Measurements from ENCODE around the gene CYTH1.

Gene CYTH1

DNA sequence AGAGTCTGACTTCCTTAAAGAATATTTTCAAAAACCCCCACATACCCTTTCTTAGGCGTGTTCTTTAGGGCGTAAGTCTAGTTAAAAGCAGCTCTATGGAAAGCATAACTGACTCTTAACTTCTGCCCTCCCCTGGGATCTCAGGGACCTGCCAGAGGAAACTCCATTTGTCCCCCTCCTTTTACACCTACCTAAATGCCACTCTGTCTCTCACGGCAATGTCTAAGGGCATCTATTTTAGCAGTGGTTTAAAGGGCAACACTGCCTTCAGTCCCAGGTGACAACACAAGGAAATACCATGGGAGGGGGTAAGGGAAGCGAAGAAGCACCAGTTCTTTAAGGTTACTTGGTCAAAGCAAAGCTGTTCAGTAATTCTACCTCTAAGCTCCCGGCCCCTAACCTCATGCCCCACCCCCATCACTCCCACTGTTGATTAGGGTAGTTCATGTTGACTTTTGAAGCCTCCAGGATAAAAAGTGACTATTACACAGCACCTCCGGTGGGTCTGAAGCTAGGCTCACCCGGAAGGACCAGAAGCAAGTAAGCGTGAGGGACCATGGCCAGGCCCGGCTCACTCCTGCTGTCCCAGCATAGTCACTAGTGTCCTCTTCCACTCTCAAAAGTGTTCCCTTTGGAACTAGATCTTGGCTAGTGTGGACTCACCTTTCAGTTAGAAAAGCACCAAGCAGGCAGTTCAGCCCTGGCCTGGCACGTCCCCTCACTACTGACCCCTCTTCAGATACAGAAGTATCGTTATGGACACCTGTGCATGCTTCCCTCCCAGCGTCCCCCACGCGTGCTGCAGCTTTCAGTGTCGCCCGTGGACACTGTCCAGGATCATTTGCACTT is 47.1 kb downstream of the CYTH1 start:
- Histone ChIP-seq H3K36me3 (no peaks in the 10 kb centered on the region; the same call in 1 of the 2 replicates), H3K27ac (peak overlapping the region; percentile 24)
- TF ChIP-seq, protein P1, sequence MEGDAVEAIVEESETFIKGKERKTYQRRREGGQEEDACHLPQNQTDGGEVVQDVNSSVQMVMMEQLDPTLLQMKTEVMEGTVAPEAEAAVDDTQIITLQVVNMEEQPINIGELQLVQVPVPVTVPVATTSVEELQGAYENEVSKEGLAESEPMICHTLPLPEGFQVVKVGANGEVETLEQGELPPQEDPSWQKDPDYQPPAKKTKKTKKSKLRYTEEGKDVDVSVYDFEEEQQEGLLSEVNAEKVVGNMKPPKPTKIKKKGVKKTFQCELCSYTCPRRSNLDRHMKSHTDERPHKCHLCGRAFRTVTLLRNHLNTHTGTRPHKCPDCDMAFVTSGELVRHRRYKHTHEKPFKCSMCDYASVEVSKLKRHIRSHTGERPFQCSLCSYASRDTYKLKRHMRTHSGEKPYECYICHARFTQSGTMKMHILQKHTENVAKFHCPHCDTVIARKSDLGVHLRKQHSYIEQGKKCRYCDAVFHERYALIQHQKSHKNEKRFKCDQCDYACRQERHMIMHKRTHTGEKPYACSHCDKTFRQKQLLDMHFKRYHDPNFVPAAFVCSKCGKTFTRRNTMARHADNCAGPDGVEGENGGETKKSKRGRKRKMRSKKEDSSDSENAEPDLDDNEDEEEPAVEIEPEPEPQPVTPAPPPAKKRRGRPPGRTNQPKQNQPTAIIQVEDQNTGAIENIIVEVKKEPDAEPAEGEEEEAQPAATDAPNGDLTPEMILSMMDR (IDR thresholded peaks at IDR 0.05; ENCODE audit: low read depth, low read length), result no peak

DNA sequence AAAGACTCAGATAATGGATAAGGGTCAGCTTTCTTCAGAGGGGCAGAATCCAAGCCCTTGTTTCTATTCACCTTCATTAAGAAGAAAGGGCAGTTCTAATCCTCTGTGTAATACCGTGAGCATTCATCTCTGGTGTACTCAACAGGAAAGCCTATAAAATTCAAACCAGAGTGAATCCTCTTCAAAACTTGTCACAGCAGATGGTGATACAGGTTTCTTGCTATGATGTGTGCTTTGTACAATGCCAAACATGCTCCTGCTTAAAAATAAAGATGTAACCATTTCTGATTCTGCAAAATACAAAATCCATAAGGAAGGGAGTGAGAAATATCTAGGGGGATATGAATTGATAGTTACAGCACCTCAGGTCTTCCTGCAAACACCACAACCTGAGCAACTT is 49.7 kb downstream of the CYTH1 start:
- peak overlapping the region; percentile 23 for H3K27ac ChIP-seq

More for the DNA sequence above, 47.1 kb downstream of the CYTH1 start:
- H3K4me3 ChIP-seq (ENCODE audit: low read depth, low read length), result no peak overlapping the region
- H3K9me3 ChIP-seq (ENCODE audit: severe bottlenecking), result no peaks in the 10 kb centered on the region
- DNase-seq, result peak; percentile 49
- no peaks in the 10 kb centered on the region for H3K27me3 ChIP-seq (ENCODE audit: insufficient read depth, low read depth, severe bottlenecking)

DNA sequence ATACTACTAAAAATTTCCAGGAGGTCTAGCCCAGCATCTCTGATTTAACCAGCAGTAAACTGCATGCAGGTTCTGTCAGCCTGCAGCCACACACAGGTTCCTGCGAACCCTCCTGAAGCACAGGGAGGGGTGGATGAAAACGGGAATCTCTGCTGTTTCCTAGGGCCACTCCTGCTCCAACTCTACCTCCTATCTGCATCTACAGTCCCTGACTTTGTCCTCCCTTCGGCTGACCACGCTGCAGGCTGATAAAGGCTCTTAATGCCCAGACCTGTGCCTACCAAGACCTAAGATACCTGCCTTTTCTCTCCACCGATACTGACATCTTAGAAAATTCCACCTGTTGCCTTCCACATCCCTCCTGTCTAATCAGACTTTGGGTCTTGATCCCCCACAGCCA is 50.2 kb downstream of the CYTH1 start:
- no peak overlapping the region for H3K4me3 ChIP-seq (ENCODE audit: low read depth, low read length)
- no peak for DNase-seq
- TF ChIP-seq, protein P1 (IDR thresholded peaks at IDR 0.05; ENCODE audit: low read depth, low read length), result no peak
- H3K9me3 ChIP-seq (ENCODE audit: severe bottlenecking), result no peaks in the 10 kb centered on the region
- peak overlapping the region; percentile 23 for H3K27ac ChIP-seq
- no peaks in the 10 kb centered on the region for H3K27me3 ChIP-seq (ENCODE audit: insufficient read depth, low read depth, severe bottlenecking)
- peaks cover 7% of the 10 kb centered on the region for H3K36me3 ChIP-seq

More for the DNA sequence above, 49.7 kb downstream of the CYTH1 start:
- no peaks in the 10 kb centered on the region for H3K9me3 ChIP-seq (ENCODE audit: severe bottlenecking)
- TF ChIP-seq, protein P1 (IDR thresholded peaks at IDR 0.05; ENCODE audit: low read depth, low read length), result no peak
- no peak overlapping the region for H3K4me3 ChIP-seq (ENCODE audit: low read depth, low read length)
- no peaks in the 10 kb centered on the region for H3K27me3 ChIP-seq (ENCODE audit: insufficient read depth, low read depth, severe bottlenecking)
- peaks cover 2% of the 10 kb centered on the region for H3K36me3 ChIP-seq
- DNase-seq, result no peak

DNA sequence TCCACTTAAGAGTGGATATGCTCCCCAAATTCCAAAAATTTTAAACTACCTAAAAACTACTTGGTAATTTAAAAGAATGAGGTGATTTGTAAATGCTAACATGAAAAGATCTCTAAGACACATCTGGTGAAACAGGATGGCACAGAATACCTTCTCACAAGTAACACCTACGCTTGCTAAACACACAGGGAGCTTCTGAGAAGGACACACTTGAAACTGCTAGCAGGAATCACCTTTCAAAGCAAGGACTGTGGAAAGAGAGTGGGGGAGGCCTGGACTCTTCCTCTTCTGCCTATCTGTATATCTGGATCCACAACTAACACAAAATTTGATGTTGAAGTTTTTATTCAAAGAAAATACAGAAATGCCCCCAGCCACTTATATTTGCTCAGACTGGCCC is 52.4 kb downstream of the CYTH1 start:
- H3K27me3 ChIP-seq (ENCODE audit: insufficient read depth, low read depth, severe bottlenecking), result no peaks in the 10 kb centered on the region
- TF ChIP-seq, protein P1 (IDR thresholded peaks at IDR 0.05; ENCODE audit: low read depth, low read length), result no peak
- H3K9me3 ChIP-seq (ENCODE audit: severe bottlenecking), result no peaks in the 10 kb centered on the region
- peaks cover 9% of the 10 kb centered on the region for H3K36me3 ChIP-seq
- no peak overlapping the region for H3K27ac ChIP-seq
- H3K4me3 ChIP-seq (ENCODE audit: low read depth, low read length), result no peak overlapping the region
- DNase-seq, result no peak

DNA sequence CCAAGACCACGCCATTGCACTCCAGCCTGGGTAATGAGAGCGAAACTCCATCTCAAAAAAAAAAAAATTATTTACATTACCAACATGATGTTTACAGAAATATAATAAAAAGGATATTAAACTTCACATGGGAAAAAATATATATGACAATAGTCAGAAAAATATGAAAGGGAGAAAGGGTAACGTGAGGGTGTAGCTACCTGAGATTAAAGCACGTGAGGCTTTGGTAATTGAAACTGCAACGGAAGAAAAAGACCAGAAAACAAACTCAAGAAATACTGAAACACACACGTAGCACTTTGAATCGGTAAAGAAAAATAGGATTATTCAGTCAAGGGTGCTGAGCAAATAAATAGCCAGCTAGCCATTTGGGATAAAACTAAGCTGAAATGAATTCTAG is 53.6 kb downstream of the CYTH1 start:
- Histone ChIP-seq H3K4me3 (ENCODE audit: low read depth, low read length) (no peak overlapping the region), H3K9me3 (ENCODE audit: severe bottlenecking) (no peaks in the 10 kb centered on the region), H3K27me3 (ENCODE audit: insufficient read depth, low read depth, severe bottlenecking) (no peaks in the 10 kb centered on the region), H3K27ac (no peak overlapping the region), H3K36me3 (peaks cover 9% of the 10 kb centered on the region)
- DNase-seq, result no peak
- TF ChIP-seq, protein P1 (IDR thresholded peaks at IDR 0.05; ENCODE audit: low read depth, low read length), result no peak
